BLaER1 (cell line): ENCODE data around the gene SULT2B1.
"Not testable (repeated sequence)": the region's sequence is repeated elsewhere in the genome, so short reads cannot be mapped to it uniquely, and the experiment has no call there.

Experiments used
- H3K27ac ChIP-seq: shearing (Covaris generic); formaldehyde crosslinking; 2 replicates; pipeline ENCODE4 v1.8.1; 2022
- H3K27me3 ChIP-seq: shearing (Covaris generic); formaldehyde crosslinking; 2 replicates; pipeline ENCODE4 v1.8.1; 2022
- H3K36me3 ChIP-seq: shearing (Covaris generic); formaldehyde crosslinking; 2 replicates; pipeline ENCODE4 v1.8.1; 2022
- H3K4me1 ChIP-seq: shearing (Covaris generic); formaldehyde crosslinking; 2 replicates; pipeline ENCODE4 v1.8.1; 2022
- H3K4me2 ChIP-seq: shearing (Covaris generic); formaldehyde crosslinking; 2 replicates; pipeline ENCODE4 v1.8.1; 2022
- H3K4me3 ChIP-seq: shearing (Covaris generic); formaldehyde crosslinking; 2 replicates; pipeline ENCODE4 v1.8.1; 2022
- H3K9ac ChIP-seq: shearing (Covaris generic); formaldehyde crosslinking; 2 replicates; pipeline ENCODE4 v1.8.1; 2022
- H3K9me3 ChIP-seq: shearing (Covaris generic); formaldehyde crosslinking; 2 replicates; pipeline ENCODE4 v1.8.1; 2022
- H4K20me1 ChIP-seq: shearing (Covaris generic); formaldehyde crosslinking; 2 replicates; pipeline ENCODE4 v1.8.1; 2022
- Cebpa-rat ChIP-seq: shearing (Covaris generic); IDR thresholded peaks from 2 replicates; pipeline ENCODE4 v1.8.1; 2022

Gene SULT2B1

GRCh38 chr19:48575931-48576622, 24.1 kb downstream of the SULT2B1 start:
- no peak for TF ChIP-seq Cebpa-rat
- Histone ChIP-seq H3K4me2 (no peak overlapping the region), H3K4me1 (peaks cover 15% of the 10 kb centered on the region; the same call in 1 of the 2 replicates), H3K27ac (no peak overlapping the region), H4K20me1 (no peaks in the 10 kb centered on the region), H3K36me3 (no peaks in the 10 kb centered on the region), H3K9me3 (no peaks in the 10 kb centered on the region), H3K9ac (no peak overlapping the region), H3K4me3 (no peak overlapping the region), H3K27me3 (no peaks in the 10 kb centered on the region)

GRCh38 chr19:48577908-48578307, 25.9 kb downstream of the SULT2B1 start:
- not testable (repeated sequence) for H3K4me1 ChIP-seq, H3K27me3 ChIP-seq, H3K36me3 ChIP-seq, H3K4me2 ChIP-seq, H3K9me3 ChIP-seq, H3K27ac ChIP-seq, H4K20me1 ChIP-seq, H3K4me3 ChIP-seq, H3K9ac ChIP-seq

DNA sequence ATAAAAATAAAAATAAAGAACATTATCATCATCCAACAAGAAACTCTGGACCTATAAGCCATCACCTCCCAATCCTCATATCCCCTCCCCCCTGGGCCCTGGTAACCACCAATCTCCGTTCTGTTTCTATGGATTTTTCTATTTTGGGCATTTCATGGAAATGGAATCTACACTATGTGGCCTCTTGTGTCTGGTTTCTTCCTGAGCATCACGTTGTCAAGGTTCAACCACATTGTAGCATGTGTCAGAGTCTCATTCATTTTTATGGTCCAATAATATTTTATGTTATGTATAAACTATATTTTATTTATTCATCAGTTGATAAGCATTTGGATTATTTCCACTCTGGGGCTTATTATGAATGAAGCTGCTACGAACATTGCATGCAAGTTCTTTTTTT, 26.9 kb downstream of the SULT2B1 start:
- H3K27me3 ChIP-seq, result no peaks in the 10 kb centered on the region
- TF ChIP-seq Cebpa-rat, result no peak
- H3K36me3 ChIP-seq, result no peaks in the 10 kb centered on the region
- no peaks in the 10 kb centered on the region for H4K20me1 ChIP-seq
- H3K4me2 ChIP-seq, result no peak overlapping the region
- no peak overlapping the region for H3K27ac ChIP-seq
- no peak overlapping the region for H3K4me3 ChIP-seq
- no peaks in the 10 kb centered on the region for H3K9me3 ChIP-seq
- no peak overlapping the region for H3K9ac ChIP-seq
- peaks cover 12% of the 10 kb centered on the region for H3K4me1 ChIP-seq

DNA sequence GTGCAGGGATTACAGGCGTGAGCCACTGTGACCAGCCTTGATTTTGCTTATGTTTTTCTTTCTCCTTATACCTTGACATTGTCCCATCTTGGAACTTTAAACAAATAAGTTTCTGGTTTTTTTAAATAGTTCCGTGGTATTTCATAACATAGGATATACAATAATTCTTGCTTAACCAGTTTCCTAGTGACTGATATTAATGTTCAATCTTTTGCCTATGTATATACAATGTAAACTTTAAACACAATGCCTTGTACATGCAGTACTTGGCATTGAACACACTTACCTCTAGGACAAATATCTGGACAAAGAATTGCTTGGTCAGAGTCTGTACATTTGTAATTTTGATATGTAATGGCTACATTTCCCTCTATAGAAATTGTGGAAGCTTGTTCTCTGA, 30.2 kb downstream of the SULT2B1 start:
- H3K27ac ChIP-seq, result no peak overlapping the region
- peaks cover 8% of the 10 kb centered on the region for H3K4me1 ChIP-seq
- H3K36me3 ChIP-seq, result no peaks in the 10 kb centered on the region
- no peak overlapping the region for H3K4me2 ChIP-seq
- H3K27me3 ChIP-seq, result no peaks in the 10 kb centered on the region
- no peaks in the 10 kb centered on the region for H4K20me1 ChIP-seq
- H3K9ac ChIP-seq, result no peak overlapping the region
- no peaks in the 10 kb centered on the region for H3K9me3 ChIP-seq
- H3K4me3 ChIP-seq, result no peak overlapping the region
- TF ChIP-seq Cebpa-rat, result no peak

DNA sequence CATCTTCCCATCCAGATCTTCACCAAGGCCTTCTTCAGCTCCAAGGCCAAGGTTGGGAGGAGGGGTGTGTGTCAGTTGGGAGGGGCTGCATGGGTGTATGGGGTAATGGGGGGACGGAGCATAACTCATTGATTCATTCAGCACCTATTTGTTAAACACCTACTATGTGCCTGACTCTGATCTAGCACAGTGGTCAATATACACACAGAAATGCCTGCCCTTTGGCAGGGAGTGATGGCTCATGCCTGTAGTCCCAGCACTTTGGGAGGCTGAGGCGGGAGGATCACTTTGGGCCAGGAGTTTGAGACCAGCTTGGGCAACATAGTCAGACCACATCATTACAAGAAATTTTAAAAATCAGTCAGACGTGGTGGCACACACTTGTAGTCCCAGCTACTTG, 35.4 kb downstream of the SULT2B1 start:
- Histone ChIP-seq H3K9me3 (no peaks in the 10 kb centered on the region), H3K27me3 (no peaks in the 10 kb centered on the region), H3K9ac (no peak overlapping the region), H3K4me1 (peaks cover 19% of the 10 kb centered on the region), H3K27ac (no peak overlapping the region), H3K4me2 (no peak overlapping the region), H3K36me3 (no peaks in the 10 kb centered on the region), H4K20me1 (no peaks in the 10 kb centered on the region), H3K4me3 (no peak overlapping the region)
- no peak for TF ChIP-seq Cebpa-rat

DNA sequence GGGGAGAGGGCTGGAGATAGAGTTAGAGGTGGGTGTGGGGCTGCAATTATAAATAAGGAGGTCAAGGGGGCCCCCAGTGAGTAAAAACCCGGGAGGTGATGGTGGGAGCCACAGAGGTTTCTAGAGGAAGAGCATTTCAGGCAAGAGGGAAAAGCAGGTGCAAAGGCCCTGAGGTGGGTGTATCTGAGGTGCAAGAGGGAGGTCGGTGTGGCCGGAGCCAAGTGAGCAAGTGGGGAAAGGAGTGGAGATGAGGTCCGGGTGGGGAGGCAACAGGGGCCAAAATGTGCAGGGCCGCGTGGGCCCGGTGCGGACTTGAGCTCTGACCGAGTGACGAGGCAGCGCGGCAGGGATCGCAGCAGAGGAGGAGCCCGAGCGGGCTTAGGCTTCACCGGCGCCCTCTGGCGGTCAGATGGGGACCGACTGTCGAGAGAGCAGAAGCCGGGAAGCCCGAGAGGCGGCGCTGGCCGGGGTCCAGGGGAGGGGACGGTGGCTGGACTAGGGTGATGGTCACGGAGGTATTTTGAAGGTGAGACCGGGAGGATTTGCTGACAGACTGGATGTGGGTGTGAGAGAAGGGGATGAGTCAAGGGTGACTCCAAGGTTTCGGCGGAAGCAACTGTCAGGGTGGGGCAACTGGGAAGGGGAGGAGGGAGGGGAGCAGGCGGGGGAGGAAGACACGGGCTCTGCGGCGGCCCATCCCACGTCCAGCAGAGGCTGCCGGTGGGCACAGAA, 36.9 kb downstream of the SULT2B1 start:
- Histone ChIP-seq H3K9me3 (no peaks in the 10 kb centered on the region), H3K27ac (no peak overlapping the region), H3K4me3 (peak overlapping the region; percentile 52), H3K36me3 (no peaks in the 10 kb centered on the region), H3K9ac (no peak overlapping the region; the same call in 1 of the 2 replicates), H4K20me1 (no peaks in the 10 kb centered on the region), H3K27me3 (no peaks in the 10 kb centered on the region), H3K4me2 (peak overlapping the region; percentile 24), H3K4me1 (peaks cover 24% of the 10 kb centered on the region)
- no peak for TF ChIP-seq Cebpa-rat

DNA sequence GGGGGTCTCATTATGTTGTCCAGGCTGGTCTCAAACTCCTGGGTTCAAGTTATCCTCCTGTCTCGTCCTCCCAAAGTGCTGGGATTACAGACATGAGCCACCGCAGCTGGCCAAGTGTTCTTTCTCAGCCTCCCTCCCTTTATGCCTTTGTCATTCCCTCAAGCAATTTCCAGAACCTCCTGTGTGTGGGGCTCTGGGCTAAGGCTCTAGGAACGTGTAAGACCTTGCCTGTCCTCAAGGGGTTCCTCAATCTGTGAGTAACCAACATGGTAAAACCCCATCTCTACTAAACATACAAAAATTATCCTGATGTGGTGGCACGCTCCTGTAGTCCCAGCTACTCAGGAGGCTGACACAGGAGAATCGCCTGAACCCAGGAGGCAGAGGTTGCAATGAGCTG, 39.0 kb downstream of the SULT2B1 start:
- peak overlapping the region; percentile 30; the same call in 1 of the 2 replicates for H3K4me2 ChIP-seq
- no peak for TF ChIP-seq Cebpa-rat

DNA sequence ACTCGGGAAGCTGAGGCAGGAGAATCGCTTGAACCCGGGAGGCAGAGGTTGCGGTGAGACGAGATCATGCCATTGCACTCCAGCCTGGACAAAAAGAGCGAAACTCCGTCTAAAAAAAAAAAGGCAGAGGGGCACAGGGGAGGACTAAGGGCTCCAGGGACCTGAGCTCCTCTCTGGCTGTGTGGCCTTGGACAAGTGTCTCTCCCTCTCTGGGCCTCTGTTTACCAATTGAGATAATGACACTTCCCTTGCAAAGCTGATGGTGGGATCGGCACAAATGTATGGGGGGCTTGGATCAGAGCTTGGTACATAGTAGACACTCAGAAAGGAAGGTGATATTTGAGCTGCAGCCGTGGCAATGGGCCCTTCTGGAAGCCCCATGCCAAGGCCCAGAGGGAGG, 43.2 kb downstream of the SULT2B1 start:
- no peaks in the 10 kb centered on the region for H3K27me3 ChIP-seq
- no peak overlapping the region for H3K27ac ChIP-seq
- no peak overlapping the region for H3K9ac ChIP-seq
- no peak overlapping the region; the same call in 1 of the 2 replicates for H3K4me2 ChIP-seq
- H3K9me3 ChIP-seq, result no peaks in the 10 kb centered on the region
- H3K4me3 ChIP-seq, result no peak overlapping the region
- peaks cover 55% of the 10 kb centered on the region for H3K4me1 ChIP-seq
- TF ChIP-seq Cebpa-rat, result no peak
- H4K20me1 ChIP-seq, result no peaks in the 10 kb centered on the region
- no peaks in the 10 kb centered on the region for H3K36me3 ChIP-seq

More for the DNA sequence above, 39.0 kb downstream of the SULT2B1 start:
- H3K4me1 ChIP-seq, result peaks cover 24% of the 10 kb centered on the region
- H3K27ac ChIP-seq, result no peak overlapping the region
- H3K27me3 ChIP-seq, result no peaks in the 10 kb centered on the region
- no peak overlapping the region for H3K4me3 ChIP-seq
- no peaks in the 10 kb centered on the region for H4K20me1 ChIP-seq
- no peaks in the 10 kb centered on the region for H3K36me3 ChIP-seq
- no peak overlapping the region for H3K9ac ChIP-seq
- no peaks in the 10 kb centered on the region for H3K9me3 ChIP-seq

DNA sequence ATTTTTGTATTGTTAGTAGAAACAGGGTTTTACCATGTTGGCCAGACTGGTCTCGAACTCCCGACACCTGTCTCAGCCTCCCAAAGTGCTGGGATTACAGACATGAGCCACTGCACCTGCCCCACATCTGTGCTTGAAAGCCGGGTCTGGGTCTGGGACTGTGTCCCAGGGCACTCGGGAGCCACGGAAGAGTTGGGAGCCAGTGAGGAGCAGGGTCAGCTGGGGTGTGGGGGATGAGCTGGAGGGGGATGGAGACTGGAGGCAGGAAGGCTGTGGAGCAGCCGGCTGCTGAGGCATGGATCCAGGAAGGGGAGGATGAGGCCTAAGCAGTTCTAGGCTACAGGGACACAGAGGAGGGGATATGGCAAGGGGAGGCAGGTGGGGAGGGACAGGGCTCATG, 43.9 kb downstream of the SULT2B1 start:
- no peak for TF ChIP-seq Cebpa-rat
- Histone ChIP-seq H3K9me3 (no peaks in the 10 kb centered on the region), H3K9ac (no peak overlapping the region), H3K27ac (no peak overlapping the region), H3K27me3 (no peaks in the 10 kb centered on the region), H3K4me3 (no peak overlapping the region), H3K36me3 (no peaks in the 10 kb centered on the region), H4K20me1 (no peaks in the 10 kb centered on the region), H3K4me1 (peaks cover 55% of the 10 kb centered on the region), H3K4me2 (peak overlapping the region; percentile 63; the same call in 1 of the 2 replicates)

GRCh38 chr19:48596237-48596636, 44.3 kb downstream of the SULT2B1 start:
- H3K4me1 ChIP-seq, result peaks cover 53% of the 10 kb centered on the region
- H3K9me3 ChIP-seq, result no peaks in the 10 kb centered on the region
- no peak overlapping the region for H3K4me3 ChIP-seq
- H3K9ac ChIP-seq, result no peak overlapping the region
- TF ChIP-seq Cebpa-rat, result no peak
- no peak overlapping the region; the same call in 1 of the 2 replicates for H3K27ac ChIP-seq
- H4K20me1 ChIP-seq, result no peaks in the 10 kb centered on the region
- H3K4me2 ChIP-seq, result peak overlapping the region; percentile 63; the same call in 1 of the 2 replicates
- no peaks in the 10 kb centered on the region for H3K36me3 ChIP-seq
- no peaks in the 10 kb centered on the region for H3K27me3 ChIP-seq
